ENCODE results near the gene OR1J4. TPM values are rescaled to one million over a fixed set of nuclear protein-coding genes. Genes with fewer than 3 reads are reported as not detected.

OR1J4 gene
- total RNA-seq = not detected in 2 replicates

GRCh38 chr9:122518841-122519240 lies at the start of gene OR1J4:
Gene OR1J4 (plus strand): TSS chr9:122519141. CDS start chr9:122519141, 0 bp downstream.

GRCh38 chr9:122477826-122478225 lies 41.1 kb upstream of the OR1J4 start, which contains the start of gene OR1J1:
Gene OR1J1 (minus strand): TSS chr9:122477926. CDS start chr9:122477926, 0 bp downstream.

GRCh38 chr9:122510502-122510901 lies 8.4 kb upstream of the OR1J4 start, which contains the start of gene OR1J2:
Gene OR1J2 (plus strand): TSS chr9:122510802. CDS start chr9:122510802, 0 bp downstream.

GRCh38 chr9:122527193-122527592 lies 8.3 kb downstream of the OR1J4 start, which contains the start of gene OR1N1:
Gene OR1N1 (minus strand): TSS chr9:122527293. CDS start chr9:122527293, 0 bp downstream.

GRCh38 chr9:122552812-122553211 lies 33.9 kb downstream of the OR1J4 start, which contains the start of gene OR1N2:
Gene OR1N2 (plus strand): TSS chr9:122553112. CDS start chr9:122553212, 100 bp downstream.

Other genes with a start within 250 kb of the OR1J4 start
- gene PTGS1, start 148.1 kb upstream of the OR1J4 start, total RNA-seq = 0.43 and 39.4 TPM in 2 replicates
- not detected in 2 replicates for gene OR1J1, start 41.2 kb upstream of the OR1J4 start, total RNA-seq
- gene OR1J2, start 8.3 kb upstream of the OR1J4 start, total RNA-seq = not detected in 2 replicates
- gene OR1N1, start 8.2 kb downstream of the OR1J4 start, total RNA-seq = not detected in 2 replicates
- not detected in 2 replicates for gene OR1N2, start 34.0 kb downstream of the OR1J4 start, total RNA-seq
- gene OR1L8, start 64.2 kb downstream of the OR1J4 start, total RNA-seq = under 0.01 and 0.22 TPM in 2 replicates
- gene OR1Q1, start 95.6 kb downstream of the OR1J4 start, total RNA-seq = not detected in 2 replicates
- gene OR1B1, start 138.5 kb downstream of the OR1J4 start, total RNA-seq = 0.14 TPM in 1 of 2 replicates, not detected in the other
- gene OR1L1, start 142.6 kb downstream of the OR1J4 start, total RNA-seq = not detected in 2 replicates
- not detected in 2 replicates for gene OR1L3, start 156.0 kb downstream of the OR1J4 start, total RNA-seq
- gene OR1L4, start 204.8 kb downstream of the OR1J4 start, total RNA-seq = not detected in 2 replicates
- not detected in 2 replicates for gene OR1L6, start 223.2 kb downstream of the OR1J4 start, total RNA-seq